ENCODE data around the gene LINGO4.
"Not testable (repeated sequence)": the region's sequence is repeated elsewhere in the genome, so short reads cannot be mapped to it uniquely, and the experiment has no call there.

Gene LINGO4

DNA sequence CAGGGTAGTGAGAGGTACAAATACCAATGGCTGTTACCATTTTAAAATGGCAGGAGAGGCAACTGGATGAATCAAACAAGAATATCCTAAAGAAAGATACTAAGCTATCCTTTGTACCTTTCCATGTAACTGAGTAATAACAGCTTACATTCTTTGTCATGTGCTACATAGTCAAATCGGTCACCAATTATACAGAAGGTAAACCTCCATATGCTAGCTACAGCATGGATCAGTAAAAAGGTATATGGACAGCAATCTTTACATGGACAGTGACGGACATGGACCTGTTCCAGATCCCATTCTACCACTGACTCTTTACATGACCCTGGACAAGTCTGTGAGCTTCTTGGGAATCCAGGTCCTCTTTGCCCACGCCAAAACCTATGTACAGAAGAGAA is 28.6 kb downstream of the LINGO4 start:
- DNase-seq = no peak

DNA sequence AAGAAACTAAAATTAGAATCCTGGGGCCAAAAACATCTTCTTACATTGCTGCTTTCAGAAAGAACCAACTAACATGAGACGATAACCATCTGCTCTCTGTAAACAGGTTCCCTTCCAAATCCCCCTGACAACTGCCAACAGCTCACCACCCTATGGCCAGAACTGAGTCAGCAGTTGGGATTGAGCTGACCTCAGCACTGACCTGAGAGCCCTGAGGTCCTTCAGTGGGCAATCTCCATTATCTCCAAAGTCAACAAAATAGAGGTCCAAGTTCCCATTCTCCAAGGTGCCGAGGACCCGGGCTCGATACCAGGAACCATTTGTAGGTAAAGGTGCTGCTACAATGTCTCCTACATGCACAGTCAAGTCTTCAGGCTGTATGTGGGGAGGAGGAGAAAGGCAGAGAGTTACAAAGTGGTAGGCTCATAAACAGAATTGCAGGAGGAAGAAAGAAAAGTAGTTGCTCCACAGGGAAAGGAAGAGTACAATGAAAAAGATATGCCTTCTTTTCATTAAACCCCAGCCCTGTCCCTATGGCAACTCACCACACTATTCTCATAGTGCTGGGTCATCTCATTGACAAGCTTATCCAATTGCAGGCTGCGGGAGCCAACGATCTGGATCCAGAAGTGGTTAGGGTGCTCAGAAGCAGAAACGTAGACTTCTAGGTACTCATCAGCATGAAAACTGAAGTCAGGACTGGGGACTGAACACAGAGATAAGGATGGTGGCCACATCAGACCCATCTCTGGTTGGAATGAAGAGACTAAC is 29.1 kb downstream of the LINGO4 start:
- no peak for DNase-seq

DNA sequence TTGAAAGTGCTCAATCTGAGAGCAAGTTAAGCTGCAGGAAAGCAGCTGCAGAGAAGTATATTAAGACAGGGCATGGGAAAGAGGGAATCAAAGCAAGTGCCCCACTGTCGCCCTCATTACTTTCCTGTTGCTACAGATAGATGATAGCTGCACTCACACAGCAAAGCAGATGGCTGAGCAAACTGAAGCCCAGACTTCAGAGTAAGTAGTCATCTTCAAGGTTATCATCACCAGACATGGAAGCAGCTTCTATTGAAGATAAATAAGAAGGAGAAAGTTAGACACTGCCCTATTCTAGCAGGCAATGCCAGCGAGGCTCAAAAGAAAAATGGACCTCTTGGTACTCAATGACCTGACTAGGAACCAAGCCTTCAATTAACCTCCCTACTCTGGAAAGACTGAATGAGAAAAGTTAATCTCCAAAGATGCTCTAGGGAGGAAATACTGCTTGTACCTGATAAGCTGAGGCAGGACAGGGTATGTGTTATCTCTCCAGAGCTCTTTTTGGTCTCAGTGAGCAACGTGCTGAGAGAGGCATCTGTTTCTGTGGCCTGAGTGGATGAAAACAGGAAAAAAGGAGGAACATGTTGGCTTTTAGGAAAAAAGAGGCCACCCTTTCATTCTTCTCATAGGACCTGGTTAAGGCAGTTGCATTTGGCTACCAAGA is 30.8 kb downstream of the LINGO4 start:
- DNase-seq = no peak

DNA sequence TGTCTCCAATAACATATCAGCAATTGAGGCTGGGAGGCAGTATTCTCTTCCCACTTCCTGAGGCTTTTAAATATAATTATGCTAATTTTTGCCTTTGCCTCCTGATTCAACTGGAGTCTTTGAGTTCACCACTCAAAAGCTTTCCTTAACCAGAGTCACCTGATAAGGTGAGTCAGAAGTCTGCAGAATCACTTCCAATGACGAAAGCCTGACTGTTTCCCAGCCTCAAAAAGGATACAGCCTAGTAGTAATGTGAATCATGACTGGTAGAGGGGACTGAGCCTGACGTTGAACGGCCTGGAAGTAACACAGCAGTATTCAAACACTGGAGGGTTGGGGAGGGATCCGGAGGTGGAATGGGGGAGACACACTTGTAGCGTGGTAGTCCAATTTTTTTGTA is 31.5 kb downstream of the LINGO4 start:
- no peak for DNase-seq

DNA sequence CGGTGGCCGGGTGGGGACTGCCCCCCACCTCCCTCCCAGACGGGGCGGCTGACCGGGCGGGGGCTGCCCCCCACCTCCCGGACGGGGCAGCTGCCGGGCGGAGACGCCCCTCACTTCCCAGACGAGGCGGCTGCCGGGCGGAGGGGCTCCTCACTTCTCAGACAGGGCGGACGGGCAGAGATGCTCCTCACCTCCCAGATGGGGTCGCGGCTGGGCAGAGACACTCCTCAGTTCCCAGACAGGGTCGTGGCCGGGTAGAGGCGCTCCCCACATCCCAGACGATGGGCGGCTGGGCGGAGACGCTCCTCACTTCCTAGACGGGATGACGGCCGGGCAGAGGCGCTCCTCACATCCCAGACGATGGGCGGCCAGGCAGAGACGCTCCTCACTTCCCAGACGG is 35.9 kb downstream of the LINGO4 start:
- DNase-seq = not testable (repeated sequence)

DNA sequence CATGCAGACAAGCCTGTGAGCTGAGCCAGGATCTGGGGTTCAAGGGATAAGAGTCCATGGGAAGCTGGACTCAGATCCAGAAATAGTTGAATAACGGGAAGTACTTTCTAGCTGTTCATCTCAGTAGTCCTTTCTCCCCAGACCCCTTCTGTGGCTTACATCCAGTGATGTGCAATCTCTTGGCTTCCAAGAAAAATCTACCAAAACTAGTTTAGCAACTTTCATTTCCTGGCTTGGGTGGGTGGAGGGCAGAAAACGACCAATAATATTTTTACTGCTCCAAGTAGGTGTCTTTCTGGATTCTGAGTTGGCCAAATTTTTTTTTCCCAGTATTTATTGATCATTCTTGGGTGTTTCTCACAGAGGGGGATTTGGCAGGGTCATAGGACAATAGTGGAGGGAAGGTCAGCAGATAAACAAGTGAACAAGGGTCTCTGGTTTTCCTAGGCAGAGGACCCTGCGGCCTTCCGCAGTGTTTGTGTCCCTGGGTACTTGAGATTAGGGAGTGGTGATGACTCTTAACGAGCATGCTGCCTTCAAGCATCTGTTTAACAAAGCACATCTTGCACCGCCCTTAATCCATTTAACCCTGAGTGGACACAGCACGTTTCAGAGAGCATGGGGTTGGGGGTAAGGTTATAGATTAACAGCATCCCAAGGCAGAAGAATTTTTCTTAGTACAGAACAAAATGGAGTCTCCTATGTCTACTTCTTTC is 36.7 kb downstream of the LINGO4 start:
- DNase-seq = not testable (repeated sequence)

DNA sequence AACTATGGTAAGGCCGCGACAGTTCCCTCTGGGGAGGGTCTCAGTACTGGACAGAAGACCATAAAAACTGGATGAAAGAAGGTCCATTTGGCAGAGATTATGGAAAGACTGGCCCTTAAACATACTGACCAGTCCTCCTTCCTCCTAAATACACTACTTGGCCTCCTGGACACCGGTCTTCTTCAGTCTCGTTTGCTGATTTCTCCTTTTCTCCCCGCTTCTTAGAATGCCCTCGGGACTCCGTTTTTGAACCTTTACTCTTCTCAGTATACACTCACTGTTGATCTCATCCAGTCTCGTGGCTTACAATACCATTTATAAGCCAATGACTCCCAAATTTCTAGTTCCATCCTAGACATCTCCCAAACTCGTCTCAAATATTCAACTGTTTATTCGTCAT is 41.2 kb downstream of the LINGO4 start:
- no peak for DNase-seq

DNA sequence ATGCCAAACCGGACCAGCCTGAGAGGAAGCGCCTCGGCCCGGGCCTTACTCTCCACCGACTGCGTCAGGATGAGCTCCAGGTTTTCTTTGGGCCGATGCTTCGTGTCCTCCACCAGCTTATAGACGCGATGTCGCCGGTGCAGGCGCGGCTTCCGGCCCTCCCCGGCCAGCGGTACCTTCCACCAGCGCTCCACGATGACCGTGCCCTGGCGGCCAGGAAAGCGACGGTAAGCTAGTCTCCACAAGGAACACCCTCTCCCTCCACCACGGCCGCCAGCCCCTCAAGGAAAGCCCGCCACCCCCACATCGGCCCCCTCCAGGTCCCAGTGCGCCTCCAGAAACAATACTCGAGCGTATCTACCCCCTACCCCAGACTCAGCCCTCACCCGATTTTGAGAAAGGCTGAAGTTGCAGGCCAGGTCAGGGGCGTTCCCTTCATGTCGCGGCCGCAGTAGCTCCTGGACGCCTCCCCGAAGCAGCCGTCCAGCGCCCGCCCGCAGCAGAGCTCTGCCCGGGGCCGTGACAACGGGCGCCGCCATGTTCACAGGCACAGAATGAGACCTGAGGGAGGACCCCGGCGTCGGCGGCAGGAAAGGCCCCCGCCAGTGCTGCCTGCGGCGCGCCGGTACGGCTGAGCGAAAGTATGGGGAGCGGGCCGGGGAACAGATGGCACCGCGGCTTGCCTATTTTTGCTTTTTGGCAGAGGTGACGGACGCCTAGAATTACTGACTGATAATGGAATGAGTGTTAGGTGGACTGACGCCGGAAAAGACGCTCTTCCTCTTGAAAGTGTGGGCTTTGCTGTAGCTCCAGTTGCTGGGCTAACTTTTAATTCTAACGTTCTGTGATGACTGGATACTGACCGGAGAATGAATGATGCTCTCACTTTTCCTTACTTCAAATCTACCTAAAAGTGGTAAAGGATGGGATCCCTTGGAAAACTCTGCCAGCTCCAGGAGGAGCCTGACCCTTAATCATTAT is 42.0 kb downstream of the LINGO4 start, which contains the start of gene MRPL9:
MRPL9 (minus strand) TSS at position 556 of the 981 bp plus-strand sequence; CDS start at position 539, 17 bp downstream.
- peak; percentile 93 for DNase-seq

DNA sequence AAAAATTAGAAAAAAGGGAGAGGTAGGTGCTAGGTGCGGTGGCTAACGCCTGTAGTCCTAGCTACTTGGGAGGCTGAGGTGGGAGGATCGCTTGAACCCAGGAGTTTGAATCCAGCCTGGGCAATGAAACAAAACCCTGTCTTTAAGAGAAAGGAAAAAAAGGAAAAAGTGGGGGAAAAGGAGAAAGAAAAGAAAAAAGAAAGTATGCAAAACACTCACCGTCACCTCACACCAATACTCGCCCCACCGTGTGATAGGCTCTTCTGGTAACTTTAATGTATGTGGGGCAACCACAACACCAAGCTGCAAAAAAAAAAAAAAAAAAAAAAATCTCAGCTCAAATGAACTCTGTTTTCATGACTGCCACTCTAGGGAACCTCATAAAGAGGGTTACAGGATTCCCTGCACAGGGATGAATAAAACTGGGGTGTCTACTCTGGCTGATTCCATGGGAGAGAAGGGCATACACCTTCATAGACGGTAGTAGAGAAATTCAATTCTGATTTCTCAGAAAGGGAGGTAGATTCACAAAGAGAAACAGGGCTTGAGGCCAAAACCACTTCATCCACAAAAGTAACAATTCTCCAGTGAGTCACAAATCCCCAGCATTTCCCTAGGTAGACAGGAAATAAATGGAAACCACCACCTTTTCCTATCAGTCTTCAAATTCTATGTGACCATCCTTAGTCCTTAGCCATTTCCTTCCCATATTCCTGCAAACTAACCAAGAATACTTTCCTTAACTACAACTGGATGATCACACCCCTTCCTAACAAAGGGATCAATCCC is 44.4 kb downstream of the LINGO4 start:
- no peak for DNase-seq

DNA sequence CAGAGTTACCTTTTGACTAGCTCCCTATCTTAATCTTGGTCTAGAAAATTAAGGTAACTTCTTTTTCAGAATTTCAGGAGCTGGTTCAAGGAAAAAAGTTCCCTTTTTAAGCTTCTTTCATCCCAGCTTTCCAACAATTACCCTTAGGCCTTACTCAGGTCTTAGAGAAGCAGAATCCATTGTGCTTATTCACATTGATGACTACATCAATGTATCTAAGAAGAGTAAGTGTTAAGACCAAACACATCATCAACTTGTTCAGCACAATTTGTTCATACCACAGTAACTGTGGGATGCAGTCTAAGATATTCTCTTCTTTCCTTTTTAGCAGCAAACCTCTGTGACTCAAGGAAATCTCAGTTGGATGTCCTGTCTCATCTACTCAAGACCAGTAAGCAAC is 46.0 kb downstream of the LINGO4 start:
- DNase-seq = no peak

DNA sequence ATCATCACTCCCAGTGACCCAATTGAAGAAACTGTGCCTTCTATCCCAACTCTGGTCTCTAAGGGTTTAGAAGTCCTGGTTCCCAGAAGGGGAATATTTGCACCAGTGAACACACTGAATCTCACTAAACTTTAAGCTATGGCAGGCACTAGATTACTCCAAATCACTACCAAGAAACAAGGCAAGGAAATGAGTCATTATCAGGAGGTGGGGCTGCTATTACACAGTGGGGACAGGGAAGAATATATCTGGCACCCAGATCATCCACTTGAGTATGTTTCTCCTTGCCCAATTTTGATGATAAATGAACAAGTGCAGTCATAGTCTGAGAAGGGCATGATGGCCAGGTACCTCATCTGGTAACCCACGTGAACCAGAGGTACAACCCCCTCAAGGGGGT is 48.9 kb downstream of the LINGO4 start:
- no peak for DNase-seq

All from 8988T (cell line).